GM18498 (cell line): Measurements from ENCODE around the gene SRSF4.

Experiments
- ATAC-seq: cut with Tn5 transposase; IDR thresholded peaks from one replicate; pipeline ENCODE4 v1.9.1; 2021; ENCODE audit warnings: mild to moderate bottlenecking, moderate library complexity; ENCODE audit not compliant: unreplicated experiment

The SRSF4 gene

DNA sequence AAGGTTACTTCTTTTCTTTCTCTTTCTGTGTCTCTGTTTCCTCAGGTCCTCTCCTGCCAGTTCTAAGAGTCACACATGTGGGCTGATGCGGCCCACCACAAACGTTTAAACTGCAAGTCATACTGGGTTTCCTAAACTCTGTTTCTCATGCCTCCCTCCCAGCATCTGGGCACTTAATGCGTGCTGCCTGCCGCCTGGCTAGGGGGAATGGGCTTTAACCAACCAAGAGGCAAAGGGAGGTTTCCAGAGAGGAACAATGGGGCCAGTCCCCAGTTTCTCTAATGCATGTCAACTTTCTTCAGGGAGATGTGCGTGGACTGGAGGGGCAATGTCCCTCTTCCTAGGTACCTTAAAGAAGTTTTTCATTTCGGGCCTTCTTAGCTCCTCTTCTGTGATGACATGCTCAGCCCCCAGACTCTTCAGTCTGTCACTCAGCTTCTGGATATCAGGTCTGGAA, 19.9 kb upstream of the SRSF4 start:
- ATAC-seq: no peak

DNA sequence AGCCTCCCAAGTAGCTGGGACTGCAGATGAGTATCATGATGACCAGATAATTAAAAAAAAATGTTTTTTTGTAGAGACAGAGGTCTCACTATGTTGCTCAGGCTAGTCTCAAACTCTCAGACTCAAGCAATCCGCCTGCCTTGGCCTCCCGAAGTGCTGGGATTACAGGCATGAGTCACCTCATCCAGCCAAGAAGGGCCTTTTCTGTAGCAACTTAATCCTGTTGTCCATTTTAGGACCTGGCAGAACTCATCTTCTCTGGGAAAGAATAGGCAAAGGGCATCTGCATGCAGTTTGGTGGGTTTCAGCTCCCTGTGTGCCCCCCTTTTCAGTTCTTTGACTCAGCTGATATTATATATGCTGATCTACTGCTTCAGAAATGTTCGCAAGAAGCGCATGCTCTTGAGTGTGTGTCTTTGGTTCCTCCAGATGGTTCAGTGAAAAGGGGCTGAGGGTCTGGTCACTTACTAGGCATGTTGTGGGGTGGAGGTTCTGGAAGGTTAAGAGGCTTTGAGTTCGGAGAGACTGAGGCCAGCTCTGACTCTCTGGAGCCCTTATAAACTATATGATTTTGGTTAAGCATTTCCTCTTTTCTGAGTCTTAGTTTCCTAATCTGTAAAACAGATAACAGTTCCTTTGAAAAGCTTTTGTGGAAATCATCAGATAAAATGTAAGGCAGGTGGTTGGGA, 19.4 kb upstream of the SRSF4 start:
- ATAC-seq: no peak

DNA sequence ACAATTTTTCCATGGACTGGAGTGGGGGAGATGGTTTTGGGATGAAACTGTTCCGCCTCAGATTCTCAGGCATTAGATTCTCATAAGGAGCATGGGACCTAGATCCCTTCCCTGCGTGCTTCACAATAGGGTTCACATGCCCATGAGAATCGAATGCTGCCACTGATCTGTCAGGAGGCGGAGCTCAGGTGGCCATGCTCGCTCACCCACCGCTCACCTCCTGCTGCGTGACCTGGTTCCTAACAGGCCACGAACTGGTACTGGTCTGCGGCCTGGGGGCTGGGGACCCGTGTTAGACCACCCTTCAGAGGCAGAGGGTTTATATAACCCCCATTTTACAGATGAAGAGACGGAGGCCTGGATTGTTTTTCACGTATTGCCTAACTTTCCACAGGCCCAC, 16.3 kb upstream of the SRSF4 start:
- ATAC-seq: no peak

DNA sequence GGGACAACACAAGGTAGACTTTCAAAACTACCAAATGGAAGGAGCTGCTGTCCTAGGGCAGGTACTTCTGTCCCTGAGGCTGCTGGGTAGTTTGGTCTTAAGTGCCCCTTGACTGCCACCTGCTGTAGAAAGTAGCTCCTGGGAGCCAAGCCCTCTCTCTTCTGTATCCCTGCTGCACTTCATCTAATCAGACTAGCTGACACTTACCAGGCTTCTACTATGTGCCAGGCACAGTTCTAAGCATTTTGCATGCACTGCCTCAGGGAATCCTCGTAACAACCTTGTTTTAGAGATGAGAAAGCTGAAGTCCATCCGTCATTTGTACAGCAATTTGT, 15.9 kb upstream of the SRSF4 start:
- ATAC-seq: no peak

DNA sequence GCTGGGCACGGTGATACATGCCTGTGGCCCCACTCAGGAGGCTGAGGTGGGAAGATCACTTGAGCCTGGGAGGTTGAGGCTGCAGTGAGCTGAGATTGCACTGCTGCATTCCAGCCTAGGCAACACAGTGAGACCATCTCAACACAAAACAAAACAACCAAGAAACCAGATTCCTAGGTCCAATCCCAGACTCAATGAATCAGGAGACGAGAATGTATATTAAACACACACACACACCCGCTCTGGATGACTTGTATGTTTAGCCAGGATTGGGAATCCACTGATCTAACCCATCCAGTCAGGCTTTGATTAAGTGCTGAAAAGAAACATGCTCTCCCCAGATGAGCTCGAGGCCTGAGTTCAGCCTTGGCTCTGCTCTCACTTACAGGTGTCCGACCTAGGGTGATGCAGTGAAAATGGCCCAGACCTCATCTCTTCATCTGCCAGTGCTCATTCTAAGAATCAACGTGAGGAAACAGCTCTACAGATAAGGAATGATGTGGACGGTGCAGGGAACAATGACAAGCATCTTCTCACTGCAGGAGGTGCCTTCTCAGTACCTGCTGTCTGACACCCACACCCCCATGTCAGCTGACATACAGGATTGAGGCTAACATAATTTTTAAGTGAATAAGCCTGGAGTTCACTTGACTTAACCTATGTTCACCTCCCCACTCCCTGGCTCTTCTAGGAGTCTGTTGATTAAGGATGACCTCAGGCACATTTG, 15.3 kb upstream of the SRSF4 start:
- no peak for ATAC-seq

DNA sequence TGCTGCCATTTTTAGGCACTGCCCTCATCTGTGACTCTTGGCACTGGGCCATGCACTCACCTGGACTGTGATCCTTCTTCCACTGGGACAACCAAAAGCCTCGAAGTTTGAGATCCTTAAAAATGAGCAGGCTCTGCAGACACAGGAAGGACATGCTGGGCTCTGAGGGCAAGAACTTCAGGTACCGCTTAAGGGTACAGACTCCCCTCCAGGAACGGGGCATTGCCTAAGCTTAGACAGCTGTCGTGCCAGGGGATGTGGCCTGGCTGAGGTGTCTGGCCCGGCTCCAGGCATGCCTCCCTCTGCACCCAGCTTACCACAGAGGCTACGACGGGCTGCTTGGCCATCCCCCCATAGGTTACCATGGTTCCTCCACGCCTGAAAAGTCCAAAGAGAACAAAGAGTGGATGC, 14.2 kb upstream of the SRSF4 start:
- ATAC-seq: no peak

DNA sequence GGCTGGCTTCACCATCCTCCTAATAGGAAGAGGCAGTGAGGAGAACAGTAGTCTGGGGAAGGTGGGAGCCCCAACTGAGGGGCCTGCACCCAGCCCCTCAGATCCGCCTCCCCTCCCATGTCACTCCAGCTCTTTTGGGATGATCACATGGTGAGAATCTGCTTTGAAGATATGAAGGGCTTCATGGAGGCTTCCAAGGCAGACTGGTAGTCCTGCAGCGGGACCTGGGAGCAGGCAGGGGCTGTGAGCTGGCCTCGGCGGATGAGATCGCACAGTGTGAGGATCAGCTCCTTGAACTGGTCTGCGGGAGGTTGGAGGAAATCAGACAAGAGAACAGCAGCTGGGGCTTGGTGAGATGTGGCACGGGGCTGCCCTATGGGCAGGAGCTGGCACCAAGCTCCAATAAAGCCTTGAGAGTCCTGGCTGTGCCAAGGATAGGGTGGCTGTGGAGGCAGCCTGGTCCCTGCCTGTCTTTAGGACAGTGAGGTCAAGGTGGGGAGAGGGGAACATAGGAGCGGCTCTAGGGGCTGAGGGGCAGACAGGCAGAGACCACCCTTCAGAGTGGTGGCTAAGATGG, 12.3 kb upstream of the SRSF4 start:
- ATAC-seq: no peak

- no peak for ATAC-seq
Measured at GRCh38 chr1:29190718-29191117, 9.0 kb upstream of the SRSF4 start.

DNA sequence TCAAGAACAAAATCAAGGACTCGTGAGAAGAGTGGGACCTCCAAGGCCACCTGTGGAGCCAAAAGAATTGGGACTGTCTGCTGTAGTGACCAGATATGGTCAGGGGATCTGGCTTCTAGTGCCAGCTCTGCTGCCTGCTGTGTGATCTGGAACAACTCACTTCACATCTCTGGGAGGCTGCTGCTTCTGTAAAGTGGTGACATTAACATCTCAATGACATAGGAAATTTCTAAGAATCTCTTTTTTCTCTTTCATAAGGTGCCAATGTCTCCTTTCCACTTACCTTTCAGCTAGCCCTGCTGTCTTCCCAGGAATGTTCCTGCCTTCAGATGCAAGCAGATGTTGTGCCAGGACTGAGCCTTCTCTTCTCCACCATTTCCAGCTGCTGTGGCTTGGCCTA, 5.0 kb upstream of the SRSF4 start:
- no peak for ATAC-seq

DNA sequence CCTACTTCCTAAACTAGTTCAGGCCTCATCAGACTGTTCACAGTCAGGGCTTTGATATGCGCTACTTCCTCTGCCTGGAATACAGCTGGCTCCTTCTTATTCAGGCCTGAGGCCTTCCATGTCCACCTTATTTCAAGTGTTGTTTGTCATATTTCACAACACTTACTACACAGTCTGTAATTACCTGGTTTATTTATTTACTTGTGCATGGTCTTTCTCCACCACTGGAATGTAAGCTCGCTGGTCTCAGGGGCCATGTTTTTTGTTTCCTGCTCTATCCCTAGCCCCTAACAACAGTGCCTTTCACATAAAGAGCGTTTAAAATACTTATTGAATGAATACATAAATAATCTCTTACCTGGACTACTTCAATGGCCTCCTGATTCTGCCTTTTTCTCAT, 4.6 kb upstream of the SRSF4 start:
- no peak for ATAC-seq

GRCh38 chr1:29183287-29183686, 1.6 kb upstream of the SRSF4 start:
- ATAC-seq: no peak

DNA sequence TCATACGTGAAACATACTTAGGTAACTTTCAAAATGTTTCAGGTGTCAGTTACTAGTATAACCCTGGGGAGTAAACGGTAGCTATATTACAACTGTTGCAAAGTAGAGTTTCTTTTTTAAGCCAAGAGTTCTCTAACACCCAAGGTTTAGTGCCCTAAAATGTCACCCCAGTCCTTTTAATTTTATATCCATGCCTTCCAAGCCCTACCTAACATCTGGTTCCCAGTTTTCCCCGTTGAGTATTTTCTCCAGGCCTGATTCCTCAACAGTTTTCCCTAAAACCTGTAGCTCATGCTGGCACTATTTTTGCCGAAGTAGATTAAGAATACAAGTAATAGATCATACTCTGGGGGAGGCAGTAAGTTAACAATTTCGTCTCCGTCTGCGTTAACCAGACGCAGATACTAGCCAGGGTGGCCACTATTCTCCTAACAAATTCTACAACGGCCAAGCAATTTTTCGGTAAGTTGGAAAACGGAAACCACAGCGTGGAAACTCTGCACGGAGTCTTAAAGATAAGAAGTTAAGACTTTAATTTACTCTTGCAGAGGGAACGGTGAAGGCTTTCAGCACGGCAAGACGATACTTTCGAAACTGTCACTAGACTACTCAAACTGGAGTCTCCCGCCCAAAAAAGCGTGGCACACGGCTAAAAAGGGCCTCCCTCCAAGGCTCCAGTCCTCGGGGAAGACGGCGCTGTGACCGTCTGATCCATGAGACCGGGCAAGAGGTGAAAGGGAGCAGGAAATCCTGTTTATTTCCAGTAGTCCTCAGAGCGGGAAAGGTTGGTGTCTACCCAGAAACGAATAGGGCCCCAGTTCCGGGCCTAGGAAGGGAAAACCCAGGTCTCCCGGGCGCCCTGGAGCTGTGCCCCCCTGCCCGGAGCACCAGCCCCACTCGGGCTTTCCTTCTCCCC, 945 bp downstream of the SRSF4 start:
- peak; percentile 3 for ATAC-seq

DNA sequence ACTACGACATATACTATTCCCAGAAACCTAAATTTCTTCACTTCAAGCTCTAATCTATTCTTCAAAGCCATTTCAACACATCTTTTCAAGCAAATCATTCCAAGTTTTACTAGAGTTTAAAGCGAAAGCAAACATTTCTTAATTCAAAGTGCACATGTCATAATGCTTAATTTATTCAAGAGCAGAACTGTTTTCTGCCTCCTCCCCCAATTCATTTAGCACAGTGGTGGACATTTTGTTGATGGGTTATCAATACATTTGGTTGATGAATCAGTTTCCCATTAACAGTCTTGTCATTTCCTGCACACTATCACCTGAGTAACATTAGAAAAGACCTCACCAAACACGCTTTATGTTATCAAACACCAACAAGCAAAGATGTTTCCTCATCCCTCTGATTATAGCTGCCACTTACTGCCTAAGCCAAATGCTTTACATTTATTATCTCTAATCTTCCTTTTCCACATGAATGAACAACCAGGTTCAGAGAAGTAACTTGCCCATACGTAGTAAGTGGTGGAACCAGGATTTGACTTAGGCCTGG, 2.0 kb downstream of the SRSF4 start:
- no peak for ATAC-seq

DNA sequence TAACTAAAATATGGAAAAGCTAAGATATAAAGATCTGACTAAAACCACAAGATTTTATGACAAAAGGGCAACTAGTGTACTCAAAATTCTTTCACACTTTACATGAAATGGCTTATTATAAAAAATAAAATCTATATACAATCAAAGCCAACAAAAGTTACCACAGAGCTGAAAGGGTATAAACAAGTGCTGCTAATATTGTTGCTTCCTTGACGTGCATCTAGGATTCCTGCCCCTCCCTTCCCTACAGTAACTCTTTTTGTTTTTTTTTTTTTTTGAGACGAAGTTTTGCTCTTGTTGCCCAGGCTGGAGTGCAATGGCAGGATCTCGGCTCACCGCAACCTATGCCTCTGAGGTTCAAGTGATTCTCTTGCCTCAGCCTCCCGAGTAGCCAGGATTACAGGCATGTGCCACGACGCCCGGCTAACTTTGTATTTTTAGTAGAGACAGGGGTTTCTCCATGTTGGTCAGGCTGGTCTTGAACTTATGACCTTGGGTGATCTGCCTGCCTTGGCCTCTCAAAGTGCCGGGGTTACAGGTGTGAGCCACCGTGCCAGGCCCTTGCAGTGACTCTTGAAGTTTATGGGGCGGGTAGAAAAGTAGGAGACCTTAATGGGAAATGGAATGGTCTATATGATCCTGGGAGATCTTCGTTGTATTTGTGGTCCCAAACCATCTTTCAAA, 4.5 kb downstream of the SRSF4 start:
- no peak for ATAC-seq

DNA sequence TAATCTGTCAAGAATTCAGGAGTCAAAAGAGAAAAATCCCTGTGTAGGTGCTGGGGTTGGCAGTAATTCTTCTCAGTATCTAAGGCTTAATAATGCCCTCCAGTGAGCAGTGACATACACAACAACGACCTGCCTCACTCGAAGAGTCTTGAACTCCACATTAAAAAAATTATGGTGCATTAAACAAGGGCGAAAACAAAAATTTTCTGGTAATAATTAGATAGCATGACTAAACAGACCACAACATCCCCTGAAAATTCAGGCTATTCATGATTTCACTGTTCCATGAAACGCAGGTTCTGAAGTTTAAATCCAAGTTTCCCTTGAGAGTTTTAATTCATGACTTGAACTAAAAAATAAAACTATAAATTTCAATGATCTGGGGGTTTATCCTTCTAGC, 5.1 kb downstream of the SRSF4 start:
- no peak for ATAC-seq

DNA sequence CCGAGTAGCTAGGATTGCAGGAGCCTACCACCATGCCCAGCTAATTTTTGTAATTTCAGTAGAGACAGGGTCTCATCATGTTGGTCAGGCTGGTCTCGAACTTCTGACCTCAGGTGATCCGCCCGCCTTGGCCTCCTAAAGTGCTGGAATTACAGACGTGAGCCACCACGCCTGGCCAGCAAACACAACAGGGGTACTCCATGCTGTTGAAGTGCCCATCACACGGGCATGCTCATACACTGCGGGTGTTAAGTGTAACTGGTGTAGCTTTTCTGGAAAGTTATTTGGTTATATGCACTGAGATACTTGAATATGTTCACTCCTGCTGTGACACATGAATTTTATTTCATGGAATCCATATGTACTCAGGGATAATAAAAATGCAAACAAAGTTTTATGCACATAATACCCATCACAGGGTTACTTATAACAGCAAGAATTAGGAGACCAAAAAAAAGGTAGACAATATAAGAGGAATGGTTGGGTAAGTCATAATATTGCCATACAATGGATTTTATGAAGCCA, 9.2 kb downstream of the SRSF4 start:
- no peak for ATAC-seq

GRCh38 chr1:29171521-29171920, 10.2 kb downstream of the SRSF4 start:
- no peak for ATAC-seq

DNA sequence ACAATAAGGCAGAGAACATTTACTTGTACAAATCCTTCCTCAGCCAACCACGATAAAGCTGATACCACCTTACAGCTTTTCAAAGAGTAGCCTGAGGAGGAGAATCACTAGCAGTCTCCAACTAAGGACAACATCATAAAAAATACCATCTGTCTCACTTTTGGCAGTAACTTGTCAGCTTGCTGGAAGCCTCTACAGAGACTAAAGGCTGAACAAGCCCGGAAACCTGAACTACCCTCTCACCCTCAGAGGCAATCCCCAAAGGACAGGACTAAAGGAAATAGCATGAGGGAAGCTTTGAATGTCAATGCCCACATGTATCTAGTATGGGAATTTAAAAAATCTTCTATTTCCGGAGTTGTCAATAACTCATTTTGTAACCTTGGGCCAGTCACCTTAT, 10.6 kb downstream of the SRSF4 start:
- ATAC-seq: no peak

DNA sequence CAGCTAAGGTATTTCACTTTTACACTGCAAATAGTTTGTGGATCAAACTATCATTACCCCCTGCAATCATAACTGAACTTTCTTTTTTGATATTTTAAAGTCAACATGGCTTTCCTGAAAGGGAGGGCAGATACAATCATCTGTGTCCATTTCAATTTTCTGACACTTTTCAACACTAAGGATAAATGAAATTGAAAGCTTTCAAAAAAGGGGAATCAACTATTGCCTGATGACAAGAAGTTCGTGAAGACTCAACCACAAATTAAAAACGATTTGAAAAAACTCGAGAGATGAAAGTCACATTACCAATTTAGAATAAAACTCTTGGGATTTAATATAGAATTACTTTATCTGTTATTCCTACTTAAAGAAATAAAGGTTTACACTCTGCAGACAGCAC, 11.7 kb downstream of the SRSF4 start:
- no peak for ATAC-seq

DNA sequence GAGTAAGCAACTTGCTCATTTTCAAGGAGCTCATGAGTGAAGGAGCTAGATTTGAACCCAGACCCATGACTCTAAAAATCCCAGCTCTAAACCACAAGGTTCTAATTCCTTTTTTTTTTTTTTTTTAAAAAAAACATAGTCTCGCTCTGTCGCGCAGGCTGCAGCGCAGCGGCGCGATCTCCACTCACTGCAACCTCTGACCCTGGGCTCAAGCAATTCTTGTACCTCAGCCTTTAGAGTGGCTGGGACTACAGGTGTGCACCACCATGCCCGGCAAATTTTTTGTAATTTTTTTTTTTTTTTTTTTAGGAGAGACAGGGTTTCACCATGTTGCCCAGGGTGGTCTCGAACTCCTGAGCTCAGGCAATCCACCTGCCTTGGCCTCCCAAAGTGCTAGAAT, 13.8 kb downstream of the SRSF4 start:
- no peak for ATAC-seq
